Ramos (cell line): ENCODE results near the gene SPATA32.
"Not testable (repeated sequence)": the region's sequence is repeated elsewhere in the genome, so short reads cannot be mapped to it uniquely, and the experiment has no call there.

ENCODE experiments used
- in situ Hi-C: fragments of 300-500 bp; cut with MboI; formaldehyde crosslinking; loops from one replicate; pipeline ENCODE4 v1.14.3; 2022; ENCODE audit warnings: low sequenced_read_pairs; ENCODE audit not compliant: unreplicated experiment

SPATA32 gene

GRCh38 chr17:45253879-45254278 is 8.0 kb downstream of the SPATA32 start:
- in situ Hi-C loops: no loop called here

- in situ Hi-C loops: not testable (repeated sequence)
Measured at GRCh38 chr17:45253237-45253636, 8.7 kb downstream of the SPATA32 start.

- in situ Hi-C loops: no loop called here
Measured at GRCh38 chr17:45251931-45252330, 10.0 kb downstream of the SPATA32 start.

- in situ Hi-C loops: no loop called here
Measured at GRCh38 chr17:45248132-45248957, 13.5 kb downstream of the SPATA32 start.

GRCh38 chr17:45247429-45248131 is 14.3 kb downstream of the SPATA32 start:
- in situ Hi-C loops: no loop called here

- in situ Hi-C loops: no loop called here
Measured at GRCh38 chr17:45246861-45247428, 14.9 kb downstream of the SPATA32 start.

GRCh38 chr17:45246338-45246737 is 15.6 kb downstream of the SPATA32 start:
- in situ Hi-C loops: no loop called here

GRCh38 chr17:45244725-45245656 is 16.9 kb downstream of the SPATA32 start:
- in situ Hi-C loops: no loop called here

GRCh38 chr17:45243750-45244149 is 18.1 kb downstream of the SPATA32 start:
- in situ Hi-C loops: no loop called here

GRCh38 chr17:45242029-45242414 is 19.9 kb downstream of the SPATA32 start:
- in situ Hi-C loops: no loop called here

- in situ Hi-C loops: no loop called here
Measured at GRCh38 chr17:45241328-45242028, 20.4 kb downstream of the SPATA32 start.

- in situ Hi-C loops: no loop called here
Measured at GRCh38 chr17:45240905-45241327, 21.0 kb downstream of the SPATA32 start.

- in situ Hi-C loops: no loop called here
Measured at GRCh38 chr17:45238155-45238774, 23.6 kb downstream of the SPATA32 start.

- in situ Hi-C loops: no loop called here
Measured at GRCh38 chr17:45237686-45238085, 24.2 kb downstream of the SPATA32 start.

- in situ Hi-C loops: no loop called here
Measured at GRCh38 chr17:45236282-45236606, 25.6 kb downstream of the SPATA32 start.

GRCh38 chr17:45235416-45236281 is 26.2 kb downstream of the SPATA32 start:
- in situ Hi-C loops: no loop called here

- in situ Hi-C loops: no loop called here
Measured at GRCh38 chr17:45234641-45235415, 27.1 kb downstream of the SPATA32 start.
